ENCODE data around the gene KIF26B. TPM values are rescaled to one million over a fixed set of nuclear protein-coding genes. Genes with fewer than 3 reads are reported as not detected.
A peak's percentile ranks its signal among the peaks of the same experiment; 100 is the strongest.

Gene KIF26B
- polyA plus RNA-seq, 4 donors = 19.7 to 35.9 (median 34.0) TPM

DNA sequence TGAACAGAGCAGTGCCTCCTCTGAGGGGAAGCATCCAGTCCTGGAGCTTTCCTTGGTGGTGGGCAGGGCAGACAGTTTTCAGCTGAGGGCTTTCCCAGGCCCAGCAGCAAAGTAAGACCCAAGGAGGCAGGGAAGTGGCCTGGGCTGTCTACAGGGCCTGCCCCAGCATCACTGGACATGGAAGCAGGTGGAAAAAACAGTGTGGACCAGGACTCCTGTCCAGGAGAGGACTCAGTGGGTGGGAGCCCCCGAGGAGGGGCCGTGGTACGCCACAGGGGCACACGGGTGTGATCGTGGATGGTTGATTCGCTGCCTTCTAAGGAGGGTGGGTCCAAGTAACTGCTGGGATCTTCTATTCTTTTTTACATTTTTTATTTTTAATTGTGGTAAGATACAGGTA is 387.6 kb downstream of the KIF26B start:
- no peak for DNase-seq (ENCODE audit: low read depth in 4 of 4, low spot score in 3 of 4)

GRCh38 chr1:245544236-245544635 is 389.5 kb downstream of the KIF26B start:
- no peak for DNase-seq (ENCODE audit: low read depth in 4 of 4, low spot score in 3 of 4)

DNA sequence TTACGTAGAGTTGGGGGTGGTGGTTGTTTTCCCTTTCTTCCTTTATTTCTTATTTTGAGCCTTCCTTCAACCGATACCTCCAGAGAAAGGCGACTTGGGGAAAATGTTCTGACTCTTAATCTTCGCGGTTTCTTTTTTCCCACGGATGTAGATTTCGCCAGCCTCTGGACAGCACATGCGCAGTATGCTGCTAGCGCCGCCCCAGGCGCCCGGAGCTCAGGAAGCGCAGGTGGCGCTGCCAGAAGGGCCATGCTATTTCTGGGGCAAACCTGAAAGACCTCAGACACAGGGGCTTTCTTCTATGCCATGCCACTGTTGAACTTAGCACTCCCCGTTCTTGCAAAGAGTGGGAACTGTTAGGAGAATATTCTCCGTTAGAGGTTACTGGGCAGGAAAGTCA is 392.1 kb downstream of the KIF26B start:
- no peak for DNase-seq (ENCODE audit: low read depth in 4 of 4, low spot score in 3 of 4)

GRCh38 chr1:245549996-245550719 is 395.4 kb downstream of the KIF26B start:
- DNase-seq (ENCODE audit: low read depth in 4 of 4, low spot score in 3 of 4) = no peak

GRCh38 chr1:245550720-245551043 is 395.9 kb downstream of the KIF26B start:
- DNase-seq (ENCODE audit: low read depth in 4 of 4, low spot score in 3 of 4) = no peak

DNA sequence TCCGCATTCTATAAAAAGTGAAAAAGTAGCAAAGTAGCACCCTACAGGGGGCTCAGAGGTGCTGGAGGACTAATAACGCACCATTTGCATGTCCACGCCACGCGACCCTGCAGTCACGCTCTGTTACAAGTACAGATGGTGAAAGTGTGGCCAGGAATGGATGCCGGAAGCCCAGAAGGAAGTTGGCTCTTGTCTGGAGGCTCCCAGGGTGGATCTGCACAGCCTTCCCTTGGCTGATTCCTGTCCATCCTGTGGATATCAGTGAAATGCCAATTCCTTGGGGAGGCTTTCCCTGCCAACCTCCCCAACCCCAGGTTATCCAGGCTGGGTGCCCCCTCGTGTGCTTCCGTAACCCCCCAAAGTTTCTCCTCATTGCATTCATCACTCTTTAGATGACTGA is 396.8 kb downstream of the KIF26B start:
- DNase-seq (ENCODE audit: low read depth in 4 of 4, low spot score in 3 of 4) = no peak

DNA sequence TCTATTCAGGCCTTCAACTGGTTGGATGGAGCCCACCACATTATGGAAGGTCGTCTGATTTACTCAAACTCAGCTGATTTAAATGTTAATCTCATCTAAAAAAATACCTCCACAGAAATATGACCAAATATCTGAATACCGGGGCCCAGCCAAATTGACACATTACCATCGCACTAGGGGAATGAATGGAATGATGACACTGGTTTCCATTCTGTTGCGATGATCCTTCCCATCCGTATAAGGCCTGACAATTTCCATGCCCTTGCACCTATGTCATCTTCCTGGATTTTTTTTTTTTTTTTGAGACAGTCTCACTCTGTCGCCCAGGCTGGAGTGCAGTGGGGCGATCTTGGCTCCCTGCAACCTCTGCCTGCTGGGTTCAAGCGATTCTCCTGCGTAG is 397.5 kb downstream of the KIF26B start:
- DNase-seq (ENCODE audit: low read depth in 4 of 4, low spot score in 3 of 4) = no peak

- no peak for DNase-seq (ENCODE audit: low read depth in 4 of 4, low spot score in 3 of 4)
These were observed 401.3 kb downstream of the KIF26B start for GRCh38 chr1:245556057-245556456.

DNA sequence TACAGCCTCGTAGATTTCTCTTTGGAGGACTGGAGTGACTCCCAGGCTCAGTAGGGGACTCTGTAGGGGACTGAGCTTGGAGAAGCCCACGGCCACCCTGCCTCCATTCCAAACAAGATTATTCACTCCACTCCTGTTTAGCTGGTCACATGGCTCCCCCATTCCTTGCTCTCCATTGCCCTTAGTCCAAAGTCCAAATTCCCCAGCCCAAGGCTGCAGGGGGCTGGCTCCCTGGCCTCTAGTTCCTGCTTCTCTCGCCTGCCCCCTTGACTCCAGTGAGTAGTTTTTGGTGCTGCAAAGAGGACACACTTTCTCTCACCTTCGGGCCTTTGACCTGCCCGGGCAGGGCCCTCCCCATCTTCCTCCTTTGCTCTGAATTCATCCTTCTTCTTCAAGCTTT is 403.3 kb downstream of the KIF26B start:
- DNase-seq (ENCODE audit: low read depth in 4 of 4, low spot score in 3 of 4) = no peak

DNA sequence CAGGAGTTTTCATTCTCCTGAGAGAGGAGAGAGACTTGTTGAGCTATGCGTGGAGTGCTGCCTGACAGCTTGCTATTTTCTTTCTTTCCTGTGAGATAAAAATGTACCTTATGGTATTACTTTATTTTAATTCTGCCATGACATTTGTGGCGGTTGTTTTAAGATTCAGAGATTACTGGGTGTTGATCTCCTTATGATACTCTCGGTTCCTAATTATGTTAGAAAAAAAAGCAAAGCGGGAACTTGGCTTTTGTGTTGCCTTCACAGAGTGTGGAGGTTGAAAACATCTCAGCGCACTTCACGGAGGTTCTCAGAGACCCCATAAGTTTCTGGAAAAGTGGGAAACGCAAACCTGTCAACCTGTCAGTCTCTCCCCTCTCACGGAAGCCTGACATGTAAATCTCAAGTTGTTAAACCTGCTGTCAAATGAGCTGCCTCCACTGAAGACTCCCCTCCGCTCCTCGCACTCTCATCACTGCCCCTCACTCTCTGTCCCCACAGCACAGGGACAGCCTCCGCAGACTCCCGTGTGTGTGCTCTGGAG is 405.6 kb downstream of the KIF26B start:
- no peak for DNase-seq (ENCODE audit: low read depth in 4 of 4, low spot score in 3 of 4)

GRCh38 chr1:245561665-245562234 is 407.0 kb downstream of the KIF26B start:
- no peak for DNase-seq (ENCODE audit: low read depth in 4 of 4, low spot score in 3 of 4)

DNA sequence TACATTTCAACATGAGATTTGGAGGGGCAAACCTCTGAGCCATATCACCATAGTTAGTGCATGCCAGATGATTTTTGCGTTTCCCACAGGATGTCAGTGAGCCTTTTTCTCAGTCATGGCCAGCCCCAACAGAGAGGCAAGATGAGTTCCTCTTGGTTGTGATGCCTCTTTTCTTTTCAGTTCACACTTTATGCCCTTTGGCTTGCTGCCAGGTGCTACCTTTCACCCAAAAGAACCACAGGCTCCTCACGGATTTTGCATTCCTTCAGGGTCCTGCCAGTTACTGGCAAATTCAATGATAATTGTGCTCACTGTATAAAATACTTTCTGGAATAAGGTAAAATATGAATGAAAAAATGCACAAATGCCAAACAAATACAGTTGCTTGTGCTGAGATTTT is 411.3 kb downstream of the KIF26B start:
- no peak for DNase-seq (ENCODE audit: low read depth in 4 of 4, low spot score in 3 of 4)

DNA sequence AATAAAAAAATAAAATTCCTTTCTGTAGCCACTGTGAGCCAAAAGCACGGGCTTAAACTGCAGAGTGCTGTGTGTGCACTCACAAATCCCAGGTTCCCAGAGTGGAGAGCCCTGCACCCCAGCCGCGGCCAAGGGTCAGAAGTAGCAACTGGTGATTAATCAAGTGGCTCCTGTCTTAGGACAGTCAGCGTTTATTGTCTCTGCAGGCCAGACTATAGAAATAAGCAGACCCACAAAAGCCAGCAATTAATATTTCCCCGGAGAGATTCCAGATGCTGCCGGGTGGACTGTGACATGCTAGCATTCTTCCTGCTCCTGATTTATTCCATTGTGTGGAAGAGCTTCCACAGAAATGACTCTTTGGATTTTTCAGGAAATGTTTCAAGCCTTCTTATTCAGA is 412.2 kb downstream of the KIF26B start:
- DNase-seq (ENCODE audit: low read depth in 4 of 4, low spot score in 3 of 4) = peak; percentile 54 to 70 (median 66)

GRCh38 chr1:245571815-245572294 is 417.1 kb downstream of the KIF26B start:
- no peak for DNase-seq (ENCODE audit: low read depth in 4 of 4, low spot score in 3 of 4)

GRCh38 chr1:245572709-245573108 is 417.9 kb downstream of the KIF26B start:
- DNase-seq (ENCODE audit: low read depth in 4 of 4, low spot score in 3 of 4) = no peak

GRCh38 chr1:245575710-245576109 is 420.9 kb downstream of the KIF26B start:
- DNase-seq (ENCODE audit: low read depth in 4 of 4, low spot score in 3 of 4) = no peak

GRCh38 chr1:245576323-245576722 is 421.5 kb downstream of the KIF26B start:
- DNase-seq (ENCODE audit: low read depth in 4 of 4, low spot score in 3 of 4) = no peak

- DNase-seq (ENCODE audit: low read depth in 4 of 4, low spot score in 3 of 4) = no peak
These were observed 422.7 kb downstream of the KIF26B start for GRCh38 chr1:245577191-245578157.

- no peak for DNase-seq (ENCODE audit: low read depth in 4 of 4, low spot score in 3 of 4)
These were observed 423.5 kb downstream of the KIF26B start for GRCh38 chr1:245578308-245578707.

- no peak for DNase-seq (ENCODE audit: low read depth in 4 of 4, low spot score in 3 of 4)
These were observed 424.0 kb downstream of the KIF26B start for GRCh38 chr1:245578771-245579170.

GRCh38 chr1:245579881-245580280 is 425.1 kb downstream of the KIF26B start:
- DNase-seq (ENCODE audit: low read depth in 4 of 4, low spot score in 3 of 4) = no peak

Data from left renal pelvis (tissue), 4 donors.